Endodermal cell (in vitro differentiated cells): ENCODE data around the gene PRKCB. TPM values are rescaled to one million over a fixed set of nuclear protein-coding genes. Genes with fewer than 3 reads are reported as not detected.

Experiments used
- DNase-seq: peaks from one replicate; pipeline ENCODE4 v3.0.0-alpha.2; 2017
- H3K27ac ChIP-seq: 2 replicates; pipeline ENCODE4 v1.5.1; 2013; ENCODE audit warnings: mild to moderate bottlenecking, low read depth, low read length, moderate library complexity
- H3K27me3 ChIP-seq: 2 replicates; pipeline ENCODE4 v1.6.1; 2013; ENCODE audit warnings: mild to moderate bottlenecking, low read length, moderate library complexity; ENCODE audit not compliant: insufficient read depth, control insufficient read depth, poor library complexity, severe bottlenecking
- H3K36me3 ChIP-seq: 2 replicates; pipeline ENCODE4 v1.7.0; 2013; ENCODE audit warnings: mild to moderate bottlenecking, low read length, moderate library complexity; ENCODE audit not compliant: control insufficient read depth, insufficient read depth
- H3K4me1 ChIP-seq: one replicate; pipeline ENCODE4 v1.7.0; 2013; ENCODE audit warnings: low read length; ENCODE audit not compliant: control insufficient read depth, insufficient read depth
- H3K4me3 ChIP-seq: 2 replicates; pipeline ENCODE4 v1.5.1; 2013; ENCODE audit warnings: mild to moderate bottlenecking, low read length, moderate library complexity
- H3K9ac ChIP-seq: 2 replicates; pipeline ENCODE4 v1.6.1; 2013; ENCODE audit warnings: mild to moderate bottlenecking, low read length, moderate library complexity; ENCODE audit not compliant: poor library complexity, severe bottlenecking; ENCODE audit errors: extremely low read depth
- H3K9me3 ChIP-seq: 2 replicates; pipeline ENCODE4 v1.6.1; 2013; ENCODE audit warnings: mild to moderate bottlenecking, low read length, moderate library complexity; ENCODE audit not compliant: control insufficient read depth
- H3K27ac Mint-ChIP-seq: 2 replicates; pipeline ENCODE4 v1.8.0; 2020; ENCODE audit warnings: mixed read lengths
- H3K27me3 Mint-ChIP-seq: 2 replicates; pipeline ENCODE4 v1.8.0; 2021; ENCODE audit warnings: mild to moderate bottlenecking, mixed read lengths; ENCODE audit not compliant: insufficient read depth
- H3K36me3 Mint-ChIP-seq: 2 replicates; pipeline ENCODE4 v1.8.0; 2020; ENCODE audit warnings: low read depth, mixed read lengths
- H3K4me1 Mint-ChIP-seq: 2 replicates; pipeline ENCODE4 v1.8.0; 2020; ENCODE audit warnings: mixed read lengths
- H3K4me3 Mint-ChIP-seq: 2 replicates; pipeline ENCODE4 v1.8.0; 2020; ENCODE audit warnings: mild to moderate bottlenecking, moderate library complexity, mixed read lengths
- H3K9me3 Mint-ChIP-seq: 2 replicates; pipeline ENCODE4 v1.8.0; 2020; ENCODE audit warnings: mild to moderate bottlenecking, mixed read lengths
- CTCF ChIP-seq: fragments of 200-600 bp; sonication (generic); conservative IDR thresholded peaks from 2 replicates; pipeline ENCODE4 v1.5.0; 2021; ENCODE audit warnings: antibody characterized with exemption, mild to moderate bottlenecking
- WGBS, 2 experiments: methylation state at CpG; one replicate each; pipeline versions ENCODE4 v1.1.5 to v1.1.7; 2013; ENCODE audit warnings: missing lambda C conversion rate in 2 of 2, mixed read lengths in 1 of 2; ENCODE audit not compliant: insufficient coverage in 1 of 2, insufficient read length in 1 of 2; 5-methylcytosine and 5-hydroxymethylcytosine counted together
- total RNA-seq, 2 donors: library from RNA; stranded (reverse); fragmentation: NEBNext Ultra II Directional in 1 of 2; extraction: Animal tissue kit (Norgen Biotek cat#: 25700) in 1 of 2; gene quantifications; 2 replicates in 1 of 2; 3 replicates in 1 of 2; pipeline ENCODE4 v1.2.1, GENCODE V29; 2021

PRKCB gene
- total RNA-seq, 2 donors from 2014 or later, result 0.38 to 1.1 TPM

GRCh38 chr16:24198807-24199533, 363.2 kb downstream of the PRKCB start:
- no peaks in the 10 kb centered on the region for H3K4me1 ChIP-seq
- H3K27ac Mint-ChIP-seq, result no peak overlapping the region
- H3K36me3 ChIP-seq, result no peaks in the 10 kb centered on the region
- 85 to 88% methylated on average over 2 to 4 of the region's 4 CpGs for WGBS, 2 experiments
- no peak overlapping the region for H3K4me3 ChIP-seq
- H3K4me1 Mint-ChIP-seq, result peaks cover 9% of the 10 kb centered on the region
- peaks cover 16% of the 10 kb centered on the region for H3K9me3 ChIP-seq
- H3K27me3 ChIP-seq, result peaks cover 74% of the 10 kb centered on the region
- no peak for TF ChIP-seq CTCF
- peaks cover 73% of the 10 kb centered on the region for H3K27me3 Mint-ChIP-seq
- H3K9me3 Mint-ChIP-seq, result peaks cover 2% of the 10 kb centered on the region
- H3K4me3 Mint-ChIP-seq, result no peak overlapping the region
- H3K36me3 Mint-ChIP-seq, result no peaks in the 10 kb centered on the region
- DNase-seq, result no peak
- H3K27ac ChIP-seq, result no peak overlapping the region
- no peak overlapping the region for H3K9ac ChIP-seq

- Histone ChIP-seq H3K9me3 (peaks cover 16% of the 10 kb centered on the region), H3K9ac (no peak overlapping the region), H3K4me3 (no peak overlapping the region), H3K36me3 (no peaks in the 10 kb centered on the region), H3K27me3 (peaks cover 65% of the 10 kb centered on the region), H3K27ac (no peak overlapping the region), H3K4me1 (peaks cover 4% of the 10 kb centered on the region)
- no peaks in the 10 kb centered on the region for H3K36me3 Mint-ChIP-seq
- peaks cover 37% of the 10 kb centered on the region for H3K4me1 Mint-ChIP-seq
- H3K4me3 Mint-ChIP-seq, result no peak overlapping the region
- no peak for TF ChIP-seq CTCF
- H3K9me3 Mint-ChIP-seq, result peaks cover 2% of the 10 kb centered on the region
- no peak for DNase-seq
- no peak overlapping the region for H3K27ac Mint-ChIP-seq
- peaks cover 61% of the 10 kb centered on the region for H3K27me3 Mint-ChIP-seq
- 80 to 100% methylated on average over 1 to 4 of the region's 4 CpGs for WGBS, 2 experiments
These were observed 367.9 kb downstream of the PRKCB start for GRCh38 chr16:24203675-24204074.

- no peak for TF ChIP-seq CTCF
- peaks cover 56% of the 10 kb centered on the region for H3K27me3 Mint-ChIP-seq
- peaks cover 2% of the 10 kb centered on the region for H3K9me3 Mint-ChIP-seq
- Histone ChIP-seq H3K9ac (no peak overlapping the region), H3K4me3 (no peak overlapping the region), H3K27ac (no peak overlapping the region), H3K27me3 (peaks cover 59% of the 10 kb centered on the region), H3K36me3 (no peaks in the 10 kb centered on the region), H3K4me1 (peaks cover 4% of the 10 kb centered on the region), H3K9me3 (peaks cover 16% of the 10 kb centered on the region)
- no peaks in the 10 kb centered on the region for H3K36me3 Mint-ChIP-seq
- no peak for DNase-seq
- no peak overlapping the region for H3K4me3 Mint-ChIP-seq
- no peak overlapping the region for H3K27ac Mint-ChIP-seq
- peaks cover 43% of the 10 kb centered on the region for H3K4me1 Mint-ChIP-seq
- 97% methylated on average over 2 of the region's 2 CpGs; no CpG with 5 or more reads in 1 of the 2 experiments for WGBS, 2 experiments
These were observed 368.4 kb downstream of the PRKCB start for GRCh38 chr16:24204150-24204665.
